HepG2 (cell line): ENCODE data around the gene WDR7. TPM values are rescaled to one million over a fixed set of nuclear protein-coding genes. Genes with fewer than 3 reads are reported as not detected.

ENCODE experiments used
- ATAC-seq: fragments of 200-7000 bp; cut with Tn5 transposase; 3 replicates; pipeline ENCODE4 v1.9.1; 2020; ENCODE audit warnings: mild to moderate bottlenecking, moderate library complexity
- BruUV-seq: library from RNA; stranded (reverse); fragments of 400-500 nt; replicated peaks from 2 replicates; lab custom pipeline; 2021; lab: Mats Ljungman, UMichigan
- CTCF ChIA-PET: fragments of 300-600 bp; formaldehyde crosslinking; extraction: SDS; loops from one replicate; lab custom pipeline; 2021; ENCODE audit warnings: low total read pairs, inconsistent platforms, low intra/inter-chr PET ratio; lab: Yijun Ruan, JAX
- POLR2A ChIA-PET: fragments of 350-600 bp; sonication (Branson Sonifier 250); formaldehyde crosslinking; loops from one replicate; lab custom pipeline; 2020; ENCODE audit warnings: antibody characterized with exemption, inconsistent platforms; lab: Yijun Ruan, JAX
- DNase-seq: peaks from one replicate; pipeline ENCODE4 v3.0.0-alpha.2; 2015; ENCODE audit warnings: low spot score
- FAIRE-seq: peaks from 3 replicates; lab custom pipeline; 2011; peaks lifted over from hg19 to GRCh38; lab: Jason Lieb, UNC
- H2AFZ ChIP-seq: one replicate; pipeline ENCODE4 v1.6.1; 2011; ENCODE audit warnings: low read length, inconsistent platforms
- H3K27ac ChIP-seq: fragments of 300-600 bp; 3 replicates; pipeline ENCODE4 v1.8.0; 2011; ENCODE audit warnings: mixed run types, mild to moderate bottlenecking, mixed read lengths, low read length, inconsistent platforms; ENCODE audit not compliant: insufficient read depth; ENCODE audit errors: extremely low read length
- H3K27me3 ChIP-seq, 2 experiments: fragments of 200-600 bp in 1 of 2; 2 replicates in 1 of 2; 3 replicates in 1 of 2; pipeline versions ENCODE4 v1.6.0 to v1.8.0; 2011; ENCODE audit warnings: low read length in 2 of 2, mild to moderate bottlenecking in 2 of 2, moderate library complexity in 2 of 2, inconsistent platforms in 1 of 2; ENCODE audit not compliant: insufficient read depth in 2 of 2, control insufficient read depth in 1 of 2
- H3K36me3 ChIP-seq, 2 experiments: fragments of 200-600 bp in 1 of 2; replicated peaks in 1 of 2; 2 replicates in 1 of 2; 3 replicates in 1 of 2; pipeline versions ENCODE4 v1.5.1 to v1.8.0; 2011; ENCODE audit warnings: low read length in 2 of 2, inconsistent platforms in 1 of 2; ENCODE audit not compliant: insufficient read depth in 2 of 2, control insufficient read depth in 1 of 2
- H3K4me1 ChIP-seq: 2 replicates; pipeline ENCODE4 v1.5.1; 2012; ENCODE audit warnings: low read length, inconsistent platforms; ENCODE audit not compliant: insufficient read depth
- H3K4me2 ChIP-seq: 2 replicates; pipeline ENCODE4 v1.6.0; 2011; ENCODE audit warnings: low read depth, low read length, inconsistent platforms
- H3K4me3 ChIP-seq, 3 experiments: fragments of 200-600 bp in 1 of 3; sonication (generic), shearing (Covaris generic) in 1 of 3; replicated peaks in 1 of 3; 2 replicates each; pipeline ENCODE4 v1.5.1; 2011 to 2016; ENCODE audit warnings: low read length in 3 of 3, inconsistent platforms in 2 of 3, low read depth in 2 of 3, mild to moderate bottlenecking in 2 of 3, control low read depth in 1 of 3, mixed read lengths in 1 of 3; ENCODE audit not compliant: insufficient read depth in 1 of 3
- H3K79me2 ChIP-seq: one replicate; pipeline ENCODE4 v1.6.1; 2011; ENCODE audit warnings: low read length, inconsistent platforms; ENCODE audit not compliant: insufficient read depth
- H3K9ac ChIP-seq: 2 replicates; pipeline ENCODE4 v1.6.0; 2011; ENCODE audit warnings: mild to moderate bottlenecking, low read depth, low read length, inconsistent platforms; ENCODE audit not compliant: insufficient read depth
- H3K9me3 ChIP-seq: 2 replicates; pipeline ENCODE4 v1.5.1; 2012; ENCODE audit warnings: mild to moderate bottlenecking, low read length
- H4K20me1 ChIP-seq: 2 replicates; pipeline ENCODE4 v1.6.0; 2011; ENCODE audit warnings: inconsistent platforms, mild to moderate bottlenecking, low read length, moderate library complexity; ENCODE audit not compliant: insufficient read depth
- BRD4 ChIP-seq: sonication (generic); formaldehyde crosslinking; IDR thresholded peaks from 2 replicates; pipeline ENCODE4 v1.4.0; 2020; ENCODE audit warnings: missing genetic modification reagents
- HCFC1 ChIP-seq: fragments of 150-350 bp; IDR thresholded peaks from 2 replicates; pipeline ENCODE4 v1.6.1; 2014; ENCODE audit warnings: low read depth, low read length
- KDM1A ChIP-seq: IDR thresholded peaks from 2 replicates; pipeline ENCODE4 v1.6.1; 2016; ENCODE audit warnings: missing compliant biosample characterization
- KLF13 ChIP-seq: sonication (generic); formaldehyde crosslinking; IDR thresholded peaks from 2 replicates; pipeline ENCODE4 v1.4.0; 2020; ENCODE audit warnings: mild to moderate bottlenecking, missing genetic modification reagents
- KMT2B ChIP-seq: IDR thresholded peaks from 2 replicates; pipeline ENCODE4 v1.6.1; 2016; ENCODE audit warnings: missing genetic modification reagents, missing compliant biosample characterization
- PHF21A ChIP-seq: sonication (generic); formaldehyde crosslinking; IDR thresholded peaks from 2 replicates; pipeline ENCODE4 v1.5.0; 2020; ENCODE audit warnings: mild to moderate bottlenecking, missing genetic modification reagents
- PREB ChIP-seq: sonication (generic); formaldehyde crosslinking; IDR thresholded peaks from 2 replicates; pipeline ENCODE4 v1.4.0; 2020; ENCODE audit warnings: missing genetic modification reagents
- SCMH1 ChIP-seq: sonication (generic); formaldehyde crosslinking; IDR thresholded peaks from 2 replicates; pipeline ENCODE4 v1.9.0; 2021; ENCODE audit warnings: missing genetic modification reagents, mild to moderate bottlenecking, borderline replicate concordance
- SMARCC2 ChIP-seq: fragments of 450-650 bp; IDR thresholded peaks from 2 replicates; pipeline ENCODE4 v1.6.1; 2017; ENCODE audit warnings: antibody characterized with exemption, mild to moderate bottlenecking
- TFE3 ChIP-seq: IDR thresholded peaks from 2 replicates; pipeline ENCODE4 v1.6.1; 2016
- TGIF2 ChIP-seq: IDR thresholded peaks from 2 replicates; pipeline ENCODE4 v1.6.1; 2016; ENCODE audit warnings: control low read depth, missing compliant biosample characterization
- ZNF256 ChIP-seq: sonication (generic); formaldehyde crosslinking; conservative IDR thresholded peaks from 2 replicates; pipeline ENCODE4 v1.4.0; 2020; ENCODE audit warnings: missing genetic modification reagents
- ZNF451 ChIP-seq: sonication (generic); formaldehyde crosslinking; IDR thresholded peaks from 2 replicates; pipeline ENCODE4 v1.5.0; 2020; ENCODE audit warnings: mild to moderate bottlenecking, missing genetic modification reagents
- ZNF572 ChIP-seq: sonication (generic); formaldehyde crosslinking; IDR thresholded peaks from 2 replicates; pipeline ENCODE4 v1.5.1; 2020; ENCODE audit warnings: mild to moderate bottlenecking, missing genetic modification reagents
- ZNF576 ChIP-seq: sonication (generic); formaldehyde crosslinking; IDR thresholded peaks from 2 replicates; pipeline ENCODE4 v1.4.0; 2020; ENCODE audit warnings: mild to moderate bottlenecking, missing genetic modification reagents
- ZNF780A ChIP-seq: sonication (generic); formaldehyde crosslinking; IDR thresholded peaks from 2 replicates; pipeline ENCODE4 v1.8.0; 2022; ENCODE audit warnings: mild to moderate bottlenecking, missing genetic modification reagents, moderate library complexity
- WGBS: methylation state at CpG from one replicate; pipeline ENCODE4 v1.1.6; 2017; ENCODE audit warnings: low lambda C conversion rate; 5-methylcytosine and 5-hydroxymethylcytosine counted together
- in situ Hi-C: cut with HindIII; loops from 2 replicates; pipeline ENCODE4 v1.10.0; 2017; ENCODE audit warnings: low pct_unique_long_range_greater_than_20kb; ENCODE audit not compliant: extremely low pct_ligation_motif_present
- intact Hi-C: fragments of 100-400 bp; cut with micrococcal nuclease; formaldehyde crosslinking; loops from one replicate; pipeline ENCODE4 v1.10.0; 2022; ENCODE audit not compliant: unreplicated experiment
- polyA plus RNA-seq, 8 experiments: library from polyadenylated mRNA; depleted of rRNA in 3 of 8; stranded (reverse) in 7 of 8; unstranded in 1 of 8; fragments of >200 nt; fragmentation: Illumina TruSeq in 4 of 8; extraction: Trizol in 4 of 8; gene quantifications; 2 replicates each; pipeline versions ENCODE4 v1.2.1 to v1.2.3, GENCODE V29; 2011 to 2016; ENCODE audit warnings: low read depth in 4 of 8, missing spikeins in 1 of 8, mixed read lengths in 1 of 8; ENCODE audit not compliant: insufficient read depth in 1 of 8
- total RNA-seq, 5 experiments: library from RNA; depleted of rRNA; stranded (reverse); fragments of >200 nt; fragmentation: Illumina TruSeq; extraction: Trizol; gene quantifications; 2 replicates each; pipeline ENCODE4 v1.2.3, GENCODE V29; 2016; ENCODE audit warnings: low read depth in 1 of 5
- TF ChIP-seq, protein P1 (sequence below): sonication (generic); formaldehyde crosslinking; IDR thresholded peaks from 2 replicates; pipeline ENCODE4 v1.8.0; 2022; ENCODE audit warnings: mild to moderate bottlenecking, missing genetic modification reagents, moderate library complexity
- TF ChIP-seq, protein P2 (sequence below): IDR thresholded peaks from 2 replicates; pipeline ENCODE4 v1.6.1; 2016; ENCODE audit warnings: mild to moderate bottlenecking

WDR7 gene
- total and polyA plus RNA-seq, 2 of the 13 experiments (the other 11 are each of a cell fraction or from before 2014, with no cell fraction given): 2.0 to 7.8 TPM

DNA sequence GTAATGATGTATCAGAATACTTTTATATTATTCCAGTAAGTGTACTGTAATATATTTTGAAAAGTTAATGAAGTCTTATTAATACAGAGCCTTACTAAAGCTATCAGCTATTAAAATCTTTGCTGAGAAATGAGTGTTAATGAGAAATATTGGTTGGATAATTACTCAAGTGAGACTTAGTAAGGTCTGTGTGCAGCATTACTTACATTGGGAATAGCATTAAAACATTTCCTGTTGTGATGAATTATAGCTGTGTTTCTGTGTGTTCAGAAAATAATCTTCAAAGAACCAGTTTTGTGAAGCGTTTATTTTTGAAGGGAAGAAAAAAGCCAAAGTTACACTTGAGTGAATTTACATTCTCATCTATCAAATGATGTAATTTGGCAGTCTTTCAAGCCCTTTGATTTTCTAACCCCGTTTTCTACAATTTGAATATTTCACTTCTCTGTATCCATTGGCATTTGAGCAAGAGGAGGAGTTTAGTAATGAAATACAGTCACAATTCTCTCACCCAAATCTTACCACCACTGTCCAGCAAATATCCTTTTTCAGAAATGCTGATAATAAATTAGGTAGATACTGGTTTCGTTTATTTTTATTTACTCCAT is 372.2 kb downstream of the WDR7 start:
- no peak overlapping the region for H3K27ac ChIP-seq
- H3K9ac ChIP-seq: no peak overlapping the region
- CTCF ChIA-PET: no interaction called here
- 47% methylated on average over 3 of the region's 3 CpGs for WGBS
- BruUV-seq: no TSS peak
- TF ChIP-seq ZNF576 (CRISPR knock-in tag) (no peak), SMARCC2 (no peak), KMT2B (CRISPR knock-in tag) (no peak), BRD4 (no peak), SCMH1 (CRISPR knock-in tag) (no peak), HCFC1 (no peak), ZNF451 (CRISPR knock-in tag) (no peak), ZNF780A (no peak), TFE3 (no peak), KLF13 (CRISPR knock-in tag) (no peak), PREB (CRISPR knock-in tag) (no peak), PHF21A (CRISPR knock-in tag) (no peak), ZNF256 (CRISPR knock-in tag) (no peak), KDM1A (CRISPR knock-in tag) (no peak), TGIF2 (CRISPR knock-in tag) (no peak), ZNF572 (no peak)
- TF ChIP-seq, protein P1, sequence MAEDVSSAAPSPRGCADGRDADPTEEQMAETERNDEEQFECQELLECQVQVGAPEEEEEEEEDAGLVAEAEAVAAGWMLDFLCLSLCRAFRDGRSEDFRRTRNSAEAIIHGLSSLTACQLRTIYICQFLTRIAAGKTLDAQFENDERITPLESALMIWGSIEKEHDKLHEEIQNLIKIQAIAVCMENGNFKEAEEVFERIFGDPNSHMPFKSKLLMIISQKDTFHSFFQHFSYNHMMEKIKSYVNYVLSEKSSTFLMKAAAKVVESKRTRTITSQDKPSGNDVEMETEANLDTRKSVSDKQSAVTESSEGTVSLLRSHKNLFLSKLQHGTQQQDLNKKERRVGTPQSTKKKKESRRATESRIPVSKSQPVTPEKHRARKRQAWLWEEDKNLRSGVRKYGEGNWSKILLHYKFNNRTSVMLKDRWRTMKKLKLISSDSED (CRISPR knock-in tag): no peak
- TF ChIP-seq, protein P2, sequence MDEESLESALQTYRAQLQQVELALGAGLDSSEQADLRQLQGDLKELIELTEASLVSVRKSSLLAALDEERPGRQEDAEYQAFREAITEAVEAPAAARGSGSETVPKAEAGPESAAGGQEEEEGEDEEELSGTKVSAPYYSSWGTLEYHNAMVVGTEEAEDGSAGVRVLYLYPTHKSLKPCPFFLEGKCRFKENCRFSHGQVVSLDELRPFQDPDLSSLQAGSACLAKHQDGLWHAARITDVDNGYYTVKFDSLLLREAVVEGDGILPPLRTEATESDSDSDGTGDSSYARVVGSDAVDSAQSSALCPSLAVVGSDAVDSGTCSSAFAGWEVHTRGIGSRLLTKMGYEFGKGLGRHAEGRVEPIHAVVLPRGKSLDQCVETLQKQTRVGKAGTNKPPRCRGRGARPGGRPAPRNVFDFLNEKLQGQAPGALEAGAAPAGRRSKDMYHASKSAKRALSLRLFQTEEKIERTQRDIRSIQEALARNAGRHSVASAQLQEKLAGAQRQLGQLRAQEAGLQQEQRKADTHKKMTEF: no peak
- TF ChIP-seq, all 625 proteins: peak for 0
- Histone ChIP-seq H3K4me3 (no peak overlapping the region), H4K20me1 (no peaks in the 10 kb centered on the region), H3K27me3 (no peaks in the 10 kb centered on the region; a peak in 1 of 5 replicates), H3K79me2 (no peaks in the 10 kb centered on the region), H3K36me3 (no peaks in the 10 kb centered on the region), H2AFZ (no peak overlapping the region), H3K9me3 (no peaks in the 10 kb centered on the region), H3K4me1 (no peaks in the 10 kb centered on the region), H3K4me2 (no peak overlapping the region)
- ATAC-seq: no peak
- no peak for DNase-seq
- intact Hi-C loops: no loop called here
- in situ Hi-C loops: no loop called here
- POLR2A ChIA-PET: no interaction called here
- no peak for FAIRE-seq
